Mammary epithelial cell (primary cell): ENCODE results near the gene KIF3B.

Experiments used
- EZH2 ChIP-seq: IDR thresholded peaks from 2 replicates; pipeline ENCODE4 v1.6.1; 2012; ENCODE audit warnings: low read length, inconsistent platforms, borderline replicate concordance
- TF ChIP-seq, protein P1 (sequence below), 2 donors: IDR thresholded peaks in 1 of 2; conservative IDR thresholded peaks in 1 of 2; 2 replicates each; pipeline ENCODE4 v1.5.1; 2011 to 2012; ENCODE audit warnings: inconsistent platforms in 2 of 2, low read length in 2 of 2, mild to moderate bottlenecking in 2 of 2, control low read depth in 1 of 2, low read depth in 1 of 2; ENCODE audit not compliant: insufficient read depth in 1 of 2; ENCODE audit errors: extremely low read depth in 1 of 2

DNA sequence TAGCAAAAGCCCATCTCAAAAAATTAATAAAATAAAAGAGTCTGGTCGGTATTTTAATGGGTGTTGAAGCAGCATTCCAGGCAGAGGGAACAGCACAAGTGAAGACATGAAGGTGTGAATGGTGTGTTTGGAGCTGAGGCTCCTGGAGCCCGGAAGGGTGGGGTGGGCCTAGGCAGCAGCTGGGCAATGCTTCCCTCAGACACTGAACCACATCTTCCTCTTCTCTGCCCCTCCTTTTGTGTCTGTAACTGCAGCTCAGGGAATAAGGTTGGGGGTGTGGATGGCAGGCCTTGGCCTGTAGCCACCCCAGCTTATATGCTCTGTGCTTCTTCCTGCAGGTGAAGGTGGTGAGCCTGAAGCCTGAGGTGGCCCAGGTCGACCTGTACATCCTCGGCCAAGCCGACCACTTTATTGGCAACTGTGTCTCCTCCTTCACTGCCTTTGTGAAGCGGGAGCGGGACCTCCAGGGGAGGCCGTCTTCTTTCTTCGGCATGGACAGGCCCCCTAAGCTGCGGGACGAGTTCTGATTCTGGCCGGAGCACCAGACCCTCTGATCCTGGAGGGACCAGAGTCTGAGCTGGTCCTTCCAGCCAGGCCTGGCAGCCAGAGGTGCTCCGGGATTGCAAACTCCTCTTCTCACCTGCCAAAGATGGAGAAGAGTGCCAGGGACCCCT is 43.2 kb upstream of the KIF3B start:
- no peak for TF ChIP-seq EZH2
- TF ChIP-seq, protein P1, sequence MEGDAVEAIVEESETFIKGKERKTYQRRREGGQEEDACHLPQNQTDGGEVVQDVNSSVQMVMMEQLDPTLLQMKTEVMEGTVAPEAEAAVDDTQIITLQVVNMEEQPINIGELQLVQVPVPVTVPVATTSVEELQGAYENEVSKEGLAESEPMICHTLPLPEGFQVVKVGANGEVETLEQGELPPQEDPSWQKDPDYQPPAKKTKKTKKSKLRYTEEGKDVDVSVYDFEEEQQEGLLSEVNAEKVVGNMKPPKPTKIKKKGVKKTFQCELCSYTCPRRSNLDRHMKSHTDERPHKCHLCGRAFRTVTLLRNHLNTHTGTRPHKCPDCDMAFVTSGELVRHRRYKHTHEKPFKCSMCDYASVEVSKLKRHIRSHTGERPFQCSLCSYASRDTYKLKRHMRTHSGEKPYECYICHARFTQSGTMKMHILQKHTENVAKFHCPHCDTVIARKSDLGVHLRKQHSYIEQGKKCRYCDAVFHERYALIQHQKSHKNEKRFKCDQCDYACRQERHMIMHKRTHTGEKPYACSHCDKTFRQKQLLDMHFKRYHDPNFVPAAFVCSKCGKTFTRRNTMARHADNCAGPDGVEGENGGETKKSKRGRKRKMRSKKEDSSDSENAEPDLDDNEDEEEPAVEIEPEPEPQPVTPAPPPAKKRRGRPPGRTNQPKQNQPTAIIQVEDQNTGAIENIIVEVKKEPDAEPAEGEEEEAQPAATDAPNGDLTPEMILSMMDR (conservative IDR thresholded peaks at IDR 0.05 in 1 of 2, IDR thresholded peaks at IDR 0.05 in 1 of 2; ENCODE audit: extremely low read depth in 1 of 2, insufficient read depth in 1 of 2, low read depth in 1 of 2, low read length in 2 of 2) = no peak
